Keratinocyte (primary cell): ENCODE data around the gene FLNB. TPM values are rescaled to one million over a fixed set of nuclear protein-coding genes. Genes with fewer than 3 reads are reported as not detected.
"Not testable (repeated sequence)": the region's sequence is repeated elsewhere in the genome, so short reads cannot be mapped to it uniquely, and the experiment has no call there.

Experiments used
- DNase-seq: peaks from one replicate; pipeline ENCODE4 v3.0.0-alpha.2; 2011; ENCODE audit warnings: low read depth, missing footprints, low spot score
- FAIRE-seq: peaks from 2 replicates; lab custom pipeline; 2011; peaks lifted over from hg19 to GRCh38; lab: Jason Lieb, UNC
- H2AFZ ChIP-seq: 2 replicates; pipeline ENCODE4 v1.6.0; 2012; ENCODE audit warnings: low read length, control low read depth, inconsistent platforms; ENCODE audit not compliant: control insufficient read depth
- H3K27ac ChIP-seq: 2 replicates; pipeline ENCODE4 v1.5.1; 2011; ENCODE audit warnings: low read length; ENCODE audit not compliant: control insufficient read depth, insufficient read depth
- H3K27me3 ChIP-seq: 3 replicates; pipeline ENCODE4 v1.6.0; 2011; ENCODE audit warnings: low read length; ENCODE audit not compliant: control insufficient read depth, insufficient read depth; ENCODE audit errors: extremely low read depth
- H3K36me3 ChIP-seq, 2 experiments: 2 replicates in 1 of 2; 3 replicates in 1 of 2; pipeline ENCODE4 v1.5.1; 2011; ENCODE audit warnings: low read length in 2 of 2, mild to moderate bottlenecking in 1 of 2; ENCODE audit not compliant: control insufficient read depth in 2 of 2, insufficient read depth in 2 of 2; ENCODE audit errors: extremely low read depth in 1 of 2
- H3K4me1 ChIP-seq: 3 replicates; pipeline ENCODE4 v1.5.1; 2011; ENCODE audit warnings: low read length; ENCODE audit not compliant: control insufficient read depth, insufficient read depth; ENCODE audit errors: extremely low read depth
- H3K4me2 ChIP-seq: 3 replicates; pipeline ENCODE4 v1.6.0; 2011; ENCODE audit warnings: low read depth, low read length; ENCODE audit not compliant: control insufficient read depth, insufficient read depth; ENCODE audit errors: extremely low read depth
- H3K4me3 ChIP-seq, 3 experiments: fragments of 200-600 bp in 1 of 3; sonication (generic) in 1 of 3; 2 replicates in 2 of 3; 3 replicates in 1 of 3; pipeline ENCODE4 v1.5.1; 2011 to 2016; ENCODE audit warnings: low read length in 3 of 3, mild to moderate bottlenecking in 3 of 3, control low read depth in 2 of 3, inconsistent platforms in 1 of 3, low read depth in 1 of 3, mixed read lengths in 1 of 3, mixed run types in 1 of 3, moderate library complexity in 1 of 3; ENCODE audit not compliant: control insufficient read depth in 2 of 3, insufficient read depth in 2 of 3; ENCODE audit errors: extremely low read depth in 1 of 3
- H3K79me2 ChIP-seq: 2 replicates; pipeline ENCODE4 v1.6.0; 2012; ENCODE audit warnings: low read length; ENCODE audit not compliant: control insufficient read depth, insufficient read depth
- H3K9ac ChIP-seq: 3 replicates; pipeline ENCODE4 v1.6.0; 2011; ENCODE audit warnings: low read length; ENCODE audit not compliant: control insufficient read depth, insufficient read depth; ENCODE audit errors: extremely low read depth
- H3K9me1 ChIP-seq: 3 replicates; pipeline ENCODE4 v1.6.0; 2011; ENCODE audit warnings: low read length; ENCODE audit not compliant: control insufficient read depth, insufficient read depth; ENCODE audit errors: extremely low read depth
- H3K9me3 ChIP-seq: 2 replicates; pipeline ENCODE4 v1.5.1; 2012; ENCODE audit warnings: low read depth, low read length; ENCODE audit not compliant: control insufficient read depth
- H4K20me1 ChIP-seq: 3 replicates; pipeline ENCODE4 v1.6.0; 2011; ENCODE audit warnings: low read length; ENCODE audit not compliant: control insufficient read depth, insufficient read depth; ENCODE audit errors: extremely low read depth
- CTCF ChIP-seq, 3 experiments: IDR thresholded peaks in 1 of 3; conservative IDR thresholded peaks in 1 of 3; optimal IDR thresholded peaks in 1 of 3; 2 replicates in 2 of 3; 3 replicates in 1 of 3; pipeline versions ENCODE3 to v1.5.1; 2011; ENCODE audit warnings: low read length in 3 of 3, mild to moderate bottlenecking in 3 of 3, moderate library complexity in 2 of 3, control low read depth in 1 of 3, inconsistent platforms in 1 of 3; ENCODE audit not compliant: insufficient read depth in 2 of 3; ENCODE audit errors: extremely low read depth in 1 of 3
- EZH2 ChIP-seq: IDR thresholded peaks from one replicate; pipeline ENCODE4 v1.6.1; 2012; ENCODE audit warnings: inconsistent platforms, mild to moderate bottlenecking, low read length, moderate library complexity
- dilution Hi-C: fragments of 300-500 bp; cut with MboI; formaldehyde crosslinking; loops from one replicate; pipeline ENCODE4 v1.7.0; 2020; ENCODE audit warnings: low sequenced_read_pairs; ENCODE audit not compliant: extremely low pct_ligation_motif_present
- polyA plus RNA-seq, 5 experiments: library from polyadenylated mRNA; depleted of rRNA in 3 of 5; stranded (reverse) in 3 of 5; stranded (forward) in 1 of 5; unstranded in 1 of 5; fragments of >200 nt; gene quantifications; 1 replicate in 1 of 5; 2 replicates in 3 of 5; 3 replicates in 1 of 5; pipeline versions ENCODE4 v1.2.1 to v1.2.3, GENCODE V29; 2011 to 2012; ENCODE audit warnings: missing spikeins in 2 of 5, low read depth in 1 of 5, low replicate concordance in 1 of 5

Gene FLNB
- polyA plus RNA-seq, 1 donor (not counting 4 experiments of a cell fraction or from before 2014, with no cell fraction given) = 289 TPM

DNA sequence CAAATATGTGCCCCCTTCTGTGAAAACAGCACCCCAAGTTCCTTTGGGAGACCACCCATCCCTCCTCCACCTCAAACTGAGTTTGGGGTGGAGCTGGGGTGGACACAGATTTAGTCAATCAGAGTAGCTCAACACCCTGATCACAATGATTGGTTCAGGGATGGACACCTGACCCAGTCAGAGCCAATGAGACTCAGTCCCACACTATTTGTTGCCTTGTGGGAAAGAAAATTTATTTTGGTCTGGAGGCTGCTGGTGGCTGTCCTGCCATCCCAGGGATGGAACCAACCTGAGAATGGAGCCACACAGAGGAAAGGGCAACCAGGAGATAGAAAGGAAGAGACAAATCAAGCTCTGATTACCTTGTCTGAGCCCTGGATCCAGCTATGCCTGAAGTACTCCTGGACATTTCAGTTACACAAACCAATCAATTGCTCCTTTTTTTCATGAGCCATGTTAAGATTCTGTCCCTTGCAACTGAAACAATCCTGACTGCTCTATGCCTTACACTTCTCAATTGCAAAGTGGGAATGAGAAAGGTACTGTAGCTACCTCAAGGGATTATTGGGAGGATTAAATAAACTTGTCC, 192.0 kb downstream of the FLNB start:
- DNase-seq (no peak), FAIRE-seq (no peak)
- Histone ChIP-seq H3K9me1 (no peaks in the 10 kb centered on the region), H3K4me2 (no peak overlapping the region), H2AFZ (no peak overlapping the region), H3K36me3 (no peaks in the 10 kb centered on the region), H3K4me1 (peaks cover 4% of the 10 kb centered on the region), H3K9ac (no peak overlapping the region), H3K27me3 (no peaks in the 10 kb centered on the region), H3K27ac (no peak overlapping the region), H4K20me1 (no peaks in the 10 kb centered on the region), H3K9me3 (no peaks in the 10 kb centered on the region), H3K79me2 (no peaks in the 10 kb centered on the region), H3K4me3 (no peak overlapping the region)
- dilution Hi-C loops = no loop called here
- TF ChIP-seq EZH2 (no peak), CTCF (optimal IDR thresholded peaks at IDR 0.05 in 1 of 3, IDR thresholded peaks at IDR 0.05 in 1 of 3, conservative IDR thresholded peaks at IDR 0.05 in 1 of 3; ENCODE audit: extremely low read depth in 1 of 3, insufficient read depth in 2 of 3, low read length in 3 of 3) (no peak)

DNA sequence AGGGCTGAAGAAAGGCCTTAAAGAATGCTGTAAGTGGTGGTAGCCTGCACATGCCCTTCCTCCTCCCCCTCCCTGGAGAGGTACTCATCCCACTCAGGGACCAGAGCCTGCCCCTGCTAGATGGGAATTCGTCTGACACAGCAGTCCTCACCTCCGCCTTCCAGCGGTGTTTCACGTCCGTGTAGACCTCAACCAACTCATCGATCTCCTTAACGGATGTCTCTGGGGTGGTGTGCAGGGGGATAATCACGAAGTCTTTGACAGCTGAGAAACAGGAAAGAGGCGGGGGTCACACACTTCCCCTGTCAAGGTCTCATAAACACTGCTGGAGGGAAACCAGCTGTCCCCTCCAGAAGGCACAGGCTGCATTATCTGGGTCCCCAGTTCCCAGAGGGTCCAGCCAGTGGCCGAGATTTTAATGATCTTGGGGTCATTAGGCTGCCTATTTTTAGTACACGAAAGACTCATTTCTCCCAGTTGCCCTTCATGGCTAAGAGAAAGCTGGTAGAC, 192.7 kb downstream of the FLNB start:
- Histone ChIP-seq H3K27ac (no peak overlapping the region), H2AFZ (no peak overlapping the region)
- dilution Hi-C loops = no loop called here

DNA sequence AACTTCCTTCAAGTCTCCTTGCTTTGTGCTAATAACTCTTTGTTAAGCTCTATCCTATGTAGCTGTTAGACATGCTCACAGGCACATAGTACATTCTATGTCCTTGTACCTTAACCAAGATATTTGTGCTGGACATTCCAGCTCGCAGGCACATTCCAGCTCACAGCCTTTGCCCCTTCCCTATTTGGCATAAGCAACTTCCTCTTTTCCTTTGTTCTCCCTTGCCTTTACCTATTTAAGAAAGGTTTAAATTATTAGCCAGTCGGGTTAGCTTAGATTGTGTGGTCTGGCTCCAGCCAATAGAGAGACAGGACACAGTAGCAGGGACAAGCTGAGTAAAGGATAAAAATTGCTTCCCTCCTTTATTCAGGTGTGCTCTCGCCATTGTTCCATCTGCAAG, 193.2 kb downstream of the FLNB start:
- DNase-seq, H3K9me3 ChIP-seq, H3K27ac ChIP-seq, H3K4me2 ChIP-seq, H3K36me3 ChIP-seq, H3K79me2 ChIP-seq, H3K27me3 ChIP-seq, H2AFZ ChIP-seq, H3K9me1 ChIP-seq, H3K9ac ChIP-seq, FAIRE-seq, H4K20me1 ChIP-seq, H3K4me3 ChIP-seq, dilution Hi-C loops: not testable (repeated sequence)
- peaks cover 11% of the 10 kb centered on the region for H3K4me1 ChIP-seq

More for the DNA sequence above, 192.7 kb downstream of the FLNB start:
- DNase-seq = no peak
- H3K36me3 ChIP-seq = no peaks in the 10 kb centered on the region
- H3K9me1 ChIP-seq = no peaks in the 10 kb centered on the region
- no peaks in the 10 kb centered on the region for H3K79me2 ChIP-seq
- H3K9ac ChIP-seq = no peak overlapping the region
- H3K9me3 ChIP-seq = no peaks in the 10 kb centered on the region
- H3K4me3 ChIP-seq = no peak overlapping the region
- FAIRE-seq = no peak
- no peaks in the 10 kb centered on the region for H4K20me1 ChIP-seq
- TF ChIP-seq EZH2 (no peak), CTCF (optimal IDR thresholded peaks at IDR 0.05 in 1 of 3, IDR thresholded peaks at IDR 0.05 in 1 of 3, conservative IDR thresholded peaks at IDR 0.05 in 1 of 3; ENCODE audit: extremely low read depth in 1 of 3, insufficient read depth in 2 of 3, low read length in 3 of 3) (no peak)
- H3K27me3 ChIP-seq = no peaks in the 10 kb centered on the region
- peaks cover 5% of the 10 kb centered on the region for H3K4me1 ChIP-seq
- H3K4me2 ChIP-seq = no peak overlapping the region
